Measurements from ENCODE around the gene NCK1.

NCK1 gene

GRCh38 chr3:136938334-136938733, 76.3 kb downstream of the NCK1 start:
- no peak overlapping the region for H3K27ac ChIP-seq
- H3K36me3 ChIP-seq (ENCODE audit: control insufficient read depth, insufficient read depth, low read length): no peaks in the 10 kb centered on the region
- H2AFZ ChIP-seq: no peak overlapping the region
- TF ChIP-seq, protein P1, sequence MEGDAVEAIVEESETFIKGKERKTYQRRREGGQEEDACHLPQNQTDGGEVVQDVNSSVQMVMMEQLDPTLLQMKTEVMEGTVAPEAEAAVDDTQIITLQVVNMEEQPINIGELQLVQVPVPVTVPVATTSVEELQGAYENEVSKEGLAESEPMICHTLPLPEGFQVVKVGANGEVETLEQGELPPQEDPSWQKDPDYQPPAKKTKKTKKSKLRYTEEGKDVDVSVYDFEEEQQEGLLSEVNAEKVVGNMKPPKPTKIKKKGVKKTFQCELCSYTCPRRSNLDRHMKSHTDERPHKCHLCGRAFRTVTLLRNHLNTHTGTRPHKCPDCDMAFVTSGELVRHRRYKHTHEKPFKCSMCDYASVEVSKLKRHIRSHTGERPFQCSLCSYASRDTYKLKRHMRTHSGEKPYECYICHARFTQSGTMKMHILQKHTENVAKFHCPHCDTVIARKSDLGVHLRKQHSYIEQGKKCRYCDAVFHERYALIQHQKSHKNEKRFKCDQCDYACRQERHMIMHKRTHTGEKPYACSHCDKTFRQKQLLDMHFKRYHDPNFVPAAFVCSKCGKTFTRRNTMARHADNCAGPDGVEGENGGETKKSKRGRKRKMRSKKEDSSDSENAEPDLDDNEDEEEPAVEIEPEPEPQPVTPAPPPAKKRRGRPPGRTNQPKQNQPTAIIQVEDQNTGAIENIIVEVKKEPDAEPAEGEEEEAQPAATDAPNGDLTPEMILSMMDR (IDR thresholded peaks at IDR 0.05): no peak
- no peak overlapping the region for H3K4me3 ChIP-seq (ENCODE audit: low read depth, low read length)
- no peak overlapping the region for H3K9ac ChIP-seq
- H3K79me2 ChIP-seq: peaks cover 32% of the 10 kb centered on the region
- H3K27me3 ChIP-seq (ENCODE audit: control insufficient read depth, insufficient read depth, low read length): no peaks in the 10 kb centered on the region
- no peaks in the 10 kb centered on the region for H3K9me3 ChIP-seq (ENCODE audit: control insufficient read depth, low read length)
- H3K4me2 ChIP-seq (ENCODE audit: low read length): no peak overlapping the region
- H3K4me1 ChIP-seq: peaks cover 2% of the 10 kb centered on the region

GRCh38 chr3:136939489-136939888, 77.5 kb downstream of the NCK1 start:
- no peaks in the 10 kb centered on the region for H3K27me3 ChIP-seq (ENCODE audit: control insufficient read depth, insufficient read depth, low read length)
- TF ChIP-seq, protein P1 (IDR thresholded peaks at IDR 0.05): no peak
- no peak overlapping the region for H3K4me2 ChIP-seq (ENCODE audit: low read length)
- peaks cover 2% of the 10 kb centered on the region for H3K4me1 ChIP-seq
- no peak overlapping the region for H3K9ac ChIP-seq
- H3K9me3 ChIP-seq (ENCODE audit: control insufficient read depth, low read length): no peaks in the 10 kb centered on the region
- no peak overlapping the region for H2AFZ ChIP-seq
- H3K36me3 ChIP-seq (ENCODE audit: control insufficient read depth, insufficient read depth, low read length): no peaks in the 10 kb centered on the region
- H3K4me3 ChIP-seq (ENCODE audit: low read depth, low read length): no peak overlapping the region
- H3K27ac ChIP-seq: no peak overlapping the region
- peaks cover 31% of the 10 kb centered on the region for H3K79me2 ChIP-seq

DNA sequence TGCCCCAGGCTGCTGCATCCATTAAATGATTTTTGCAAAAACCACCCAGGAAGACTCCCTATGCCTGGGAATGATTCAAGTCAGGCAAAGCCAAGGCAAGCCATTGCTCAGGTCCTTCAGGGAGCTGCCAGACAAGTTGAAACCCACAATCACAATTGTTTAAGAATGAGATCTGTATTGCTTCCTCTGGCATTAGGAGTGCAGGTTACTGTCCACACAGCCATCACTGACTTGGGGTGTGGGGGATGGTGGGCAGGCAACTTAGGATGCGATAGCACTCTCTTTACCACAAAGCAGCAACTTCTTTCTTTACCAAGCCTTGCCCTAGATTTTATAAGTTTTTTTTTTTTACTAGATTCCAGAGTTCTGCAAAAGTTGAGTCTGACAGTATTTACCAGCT, 80.8 kb downstream of the NCK1 start:
- Histone ChIP-seq H3K4me3 (ENCODE audit: low read depth, low read length) (no peak overlapping the region), H3K9me3 (ENCODE audit: control insufficient read depth, low read length) (no peaks in the 10 kb centered on the region), H2AFZ (no peak overlapping the region), H3K4me1 (peaks cover 2% of the 10 kb centered on the region), H3K9ac (no peak overlapping the region), H3K4me2 (ENCODE audit: low read length) (no peak overlapping the region), H3K27ac (no peak overlapping the region), H3K36me3 (ENCODE audit: control insufficient read depth, insufficient read depth, low read length) (no peaks in the 10 kb centered on the region), H3K79me2 (peaks cover 8% of the 10 kb centered on the region), H3K27me3 (ENCODE audit: control insufficient read depth, insufficient read depth, low read length) (no peaks in the 10 kb centered on the region)
- TF ChIP-seq, protein P1 (IDR thresholded peaks at IDR 0.05): no peak

- no peak overlapping the region for H3K9ac ChIP-seq
- TF ChIP-seq, protein P1 (IDR thresholded peaks at IDR 0.05): no peak
- H2AFZ ChIP-seq: no peak overlapping the region
- H3K4me2 ChIP-seq (ENCODE audit: low read length): no peak overlapping the region
- no peaks in the 10 kb centered on the region for H3K9me3 ChIP-seq (ENCODE audit: control insufficient read depth, low read length)
- H3K27me3 ChIP-seq (ENCODE audit: control insufficient read depth, insufficient read depth, low read length): no peaks in the 10 kb centered on the region
- H3K36me3 ChIP-seq (ENCODE audit: control insufficient read depth, insufficient read depth, low read length): no peaks in the 10 kb centered on the region
- H3K27ac ChIP-seq: no peak overlapping the region
- H3K79me2 ChIP-seq: peaks cover 8% of the 10 kb centered on the region
- peaks cover 2% of the 10 kb centered on the region for H3K4me1 ChIP-seq
- H3K4me3 ChIP-seq (ENCODE audit: low read depth, low read length): no peak overlapping the region
These were observed 81.4 kb downstream of the NCK1 start for GRCh38 chr3:136943436-136943835.

DNA sequence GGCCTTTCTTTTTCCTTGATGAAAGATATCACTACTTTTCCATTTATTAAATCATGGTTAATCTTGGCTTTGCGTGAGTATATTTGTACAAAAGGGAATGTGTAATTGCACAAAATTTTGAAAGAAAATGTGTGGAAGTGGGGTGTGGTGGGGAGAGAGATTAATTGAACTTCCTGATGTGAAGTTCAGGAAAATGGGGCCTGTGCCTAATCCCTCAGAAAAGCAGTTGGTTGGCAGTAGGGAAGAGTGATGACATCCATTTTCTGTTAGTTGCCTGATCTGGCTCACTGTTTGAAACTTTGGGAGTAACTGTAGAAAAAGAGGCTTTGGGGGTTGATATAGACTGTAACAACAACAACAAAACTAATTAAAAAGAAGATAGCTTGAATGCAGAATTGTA, 85.0 kb downstream of the NCK1 start:
- Histone ChIP-seq H3K36me3 (ENCODE audit: control insufficient read depth, insufficient read depth, low read length) (no peaks in the 10 kb centered on the region), H3K27ac (no peak overlapping the region), H3K27me3 (ENCODE audit: control insufficient read depth, insufficient read depth, low read length) (no peaks in the 10 kb centered on the region), H3K4me2 (ENCODE audit: low read length) (no peak overlapping the region), H3K4me3 (ENCODE audit: low read depth, low read length) (no peak overlapping the region), H3K79me2 (no peaks in the 10 kb centered on the region), H3K9me3 (ENCODE audit: control insufficient read depth, low read length) (no peaks in the 10 kb centered on the region), H2AFZ (no peak overlapping the region), H3K4me1 (no peaks in the 10 kb centered on the region), H3K9ac (no peak overlapping the region)
- TF ChIP-seq, protein P1 (IDR thresholded peaks at IDR 0.05): no peak
